Neural cell (in vitro differentiated cells): ENCODE data around the gene ACTN2. TPM values are rescaled to one million over a fixed set of nuclear protein-coding genes. Genes with fewer than 3 reads are reported as not detected.

ENCODE experiments used
- H2AFZ ChIP-seq: fragments of 200-600, 300-800 bp; sonication (generic), shearing (Covaris generic); 2 replicates; pipeline ENCODE4 v1.6.0; 2014; ENCODE audit warnings: low read depth, mild to moderate bottlenecking, antibody characterized with exemption, low read length, moderate library complexity
- H3F3A ChIP-seq: fragments of 200-600 bp; shearing (Covaris generic); 2 replicates; pipeline ENCODE4 v1.6.1; 2016; ENCODE audit warnings: mild to moderate bottlenecking, moderate library complexity, mixed read lengths, antibody characterized with exemption, low read length; ENCODE audit not compliant: insufficient read depth, poor library complexity, severe bottlenecking
- H3K27ac ChIP-seq: fragments of 200-600, 300-800 bp; sonication (generic), shearing (Covaris generic); 2 replicates; pipeline ENCODE4 v1.5.1; 2014; ENCODE audit warnings: mild to moderate bottlenecking, low read length, moderate library complexity
- H3K27me3 ChIP-seq: fragments of 300-800, 200-600 bp; sonication (generic), shearing (Covaris generic); 2 replicates; pipeline ENCODE4 v1.6.0; 2014; ENCODE audit warnings: mild to moderate bottlenecking, low read depth, low read length, moderate library complexity; ENCODE audit not compliant: insufficient read depth
- H3K36me3 ChIP-seq: fragments of 300-800, 200-600 bp; sonication (generic), shearing (Covaris generic); 2 replicates; pipeline ENCODE4 v1.5.1; 2014; ENCODE audit warnings: mild to moderate bottlenecking, antibody characterized with exemption, low read length, moderate library complexity; ENCODE audit not compliant: insufficient read depth
- H3K4me2 ChIP-seq: fragments of 300-800, 200-600 bp; sonication (generic), shearing (Covaris generic); 2 replicates; pipeline ENCODE4 v1.6.0; 2014; ENCODE audit warnings: mild to moderate bottlenecking, low read length
- H3K4me3 ChIP-seq: fragments of 300-800, 200-600 bp; sonication (generic), shearing (Covaris generic); 2 replicates; pipeline ENCODE4 v1.5.1; 2014; ENCODE audit warnings: mild to moderate bottlenecking, low read length, moderate library complexity
- H3K79me2 ChIP-seq: fragments of 200-600 bp; shearing (Covaris generic); replicated peaks from 2 replicates; pipeline ENCODE4 v1.6.0; 2014; ENCODE audit warnings: mild to moderate bottlenecking, low read length, moderate library complexity; ENCODE audit not compliant: insufficient read depth
- H3K9ac ChIP-seq: fragments of 300-800, 200-600 bp; sonication (generic), shearing (Covaris generic); 2 replicates; pipeline ENCODE4 v1.6.1; 2016; ENCODE audit warnings: mild to moderate bottlenecking, low read length, mixed read lengths
- H3K9me2 ChIP-seq: fragments of 200-600 bp; shearing (Covaris generic); 2 replicates; pipeline ENCODE4 v1.6.1; 2016; ENCODE audit warnings: mild to moderate bottlenecking, low read length, mixed read lengths; ENCODE audit not compliant: insufficient read depth
- H3K9me3 ChIP-seq: fragments of 200-600, 300-800 bp; sonication (generic), shearing (Covaris generic); 2 replicates; pipeline ENCODE4 v1.6.1; 2016; ENCODE audit warnings: mild to moderate bottlenecking, mixed run types, low read length, moderate library complexity, mixed read lengths
- H4K20me1 ChIP-seq: fragments of 200-600 bp; shearing (Covaris generic); 2 replicates; pipeline ENCODE4 v1.6.1; 2016; ENCODE audit warnings: mild to moderate bottlenecking, mixed run types; ENCODE audit not compliant: insufficient read depth
- CTCF ChIP-seq: fragments of 450-650 bp; IDR thresholded peaks from 2 replicates; pipeline ENCODE4 v1.5.1; 2014; ENCODE audit warnings: antibody characterized with exemption, mild to moderate bottlenecking, moderate library complexity; ENCODE audit not compliant: poor library complexity, severe bottlenecking
- EP300 ChIP-seq: fragments of 450-650 bp; conservative IDR thresholded peaks from 2 replicates; pipeline ENCODE4 v1.6.1; 2014; ENCODE audit warnings: antibody characterized with exemption, mild to moderate bottlenecking, moderate library complexity; ENCODE audit not compliant: poor library complexity, severe bottlenecking
- MXI1 ChIP-seq: fragments of 450-650 bp; conservative IDR thresholded peaks from 2 replicates; pipeline ENCODE4 v1.6.1; 2014; ENCODE audit warnings: antibody characterized with exemption, mild to moderate bottlenecking; ENCODE audit not compliant: poor library complexity, severe bottlenecking
- POLR2AphosphoS5 ChIP-seq: IDR thresholded peaks from 2 replicates; pipeline ENCODE4 v1.6.1; 2012
- RAD21 ChIP-seq: fragments of 450-650 bp; conservative IDR thresholded peaks from 2 replicates; pipeline ENCODE4 v1.6.1; 2014; ENCODE audit warnings: antibody characterized with exemption, mild to moderate bottlenecking, moderate library complexity
- REST ChIP-seq: IDR thresholded peaks from 2 replicates; pipeline ENCODE4 v1.6.1; 2012; ENCODE audit warnings: borderline replicate concordance
- SMC3 ChIP-seq: fragments of 450-650 bp; conservative IDR thresholded peaks from 2 replicates; pipeline ENCODE4 v1.6.1; 2014; ENCODE audit warnings: antibody characterized with exemption, mild to moderate bottlenecking, moderate library complexity; ENCODE audit not compliant: poor library complexity
- TAF1 ChIP-seq: IDR thresholded peaks from 2 replicates; pipeline ENCODE4 v1.6.1; 2012; ENCODE audit warnings: low read depth
- polyA plus RNA-seq: library from polyadenylated mRNA; depleted of rRNA; stranded (reverse); fragments of >200 nt; gene quantifications from 2 replicates; pipeline ENCODE4 v1.2.3, GENCODE V29; 2014

ACTN2 gene
- polyA plus RNA-seq, 1 donor from 2014 or later: 6.1 TPM

DNA sequence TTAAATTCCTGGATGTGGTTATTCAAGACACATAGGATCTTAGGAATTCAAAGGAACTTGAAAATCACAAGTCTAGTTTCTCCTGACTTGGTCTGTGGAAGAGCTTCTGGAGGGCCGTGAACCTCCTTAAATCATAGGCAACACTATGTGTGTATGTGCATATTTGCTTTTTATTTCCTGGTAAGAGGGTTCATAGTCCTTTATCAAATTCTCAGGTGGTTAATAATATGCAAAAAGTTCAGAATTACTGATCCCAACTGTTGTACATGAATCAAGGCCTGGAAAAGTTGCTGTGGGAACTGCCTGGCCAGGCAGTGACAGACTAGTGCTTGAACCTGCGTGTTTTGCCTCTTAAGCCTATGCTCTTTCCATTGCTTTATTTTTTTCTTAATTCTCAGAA, 121.7 kb downstream of the ACTN2 start:
- no peak overlapping the region for H2AFZ ChIP-seq
- no peaks in the 10 kb centered on the region for H3K27me3 ChIP-seq
- H3K9me3 ChIP-seq: no peaks in the 10 kb centered on the region
- no peaks in the 10 kb centered on the region for H3F3A ChIP-seq
- H3K27ac ChIP-seq: no peak overlapping the region
- H3K4me3 ChIP-seq: no peak overlapping the region
- TF ChIP-seq SMC3 (no peak), POLR2AphosphoS5 (no peak), EP300 (no peak), MXI1 (no peak), TAF1 (no peak)
- H3K9me2 ChIP-seq: no peaks in the 10 kb centered on the region
- H3K9ac ChIP-seq: no peak overlapping the region
- H4K20me1 ChIP-seq: no peaks in the 10 kb centered on the region
- H3K79me2 ChIP-seq: no peaks in the 10 kb centered on the region
- peaks cover 2% of the 10 kb centered on the region for H3K36me3 ChIP-seq
- no peak overlapping the region for H3K4me2 ChIP-seq

- peaks cover 8% of the 10 kb centered on the region for H3K36me3 ChIP-seq
- H3K27me3 ChIP-seq: no peaks in the 10 kb centered on the region
- no peak overlapping the region for H3K4me3 ChIP-seq
- H3K4me2 ChIP-seq: no peak overlapping the region
- no peaks in the 10 kb centered on the region for H3K9me2 ChIP-seq
- no peaks in the 10 kb centered on the region for H4K20me1 ChIP-seq
- no peaks in the 10 kb centered on the region for H3F3A ChIP-seq
- no peak overlapping the region for H3K27ac ChIP-seq
- H3K79me2 ChIP-seq: no peaks in the 10 kb centered on the region
- H3K9me3 ChIP-seq: no peaks in the 10 kb centered on the region
- H3K9ac ChIP-seq: no peak overlapping the region
- TF ChIP-seq MXI1 (no peak), RAD21 (no peak)
- no peak overlapping the region for H2AFZ ChIP-seq
Measured at GRCh38 chr1:236808564-236809130, 122.3 kb downstream of the ACTN2 start.

DNA sequence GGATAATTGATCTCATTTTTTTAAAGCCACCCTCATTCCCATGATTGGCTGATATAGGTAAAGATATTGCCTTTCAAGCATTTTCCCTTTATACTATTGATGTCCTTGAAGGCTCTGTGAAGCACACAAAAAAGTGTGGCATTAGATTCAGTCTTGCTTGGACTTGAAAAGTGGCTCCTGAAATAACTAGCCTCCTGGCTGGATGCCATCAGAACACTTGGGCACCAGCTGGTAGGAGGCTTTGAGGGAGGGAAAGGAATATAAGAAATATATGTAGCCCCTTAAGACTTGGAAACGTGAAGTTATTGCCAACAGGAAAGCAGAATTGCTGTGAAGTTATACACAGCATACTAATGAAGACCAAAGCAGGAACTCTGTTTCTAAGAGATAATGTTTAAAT, 122.8 kb downstream of the ACTN2 start:
- TF ChIP-seq EP300: no peak
- no peak for TF ChIP-seq SMC3
- no peak for TF ChIP-seq REST
- no peak for TF ChIP-seq MXI1
- TF ChIP-seq CTCF: no peak
- Histone ChIP-seq H3K9me3 (no peaks in the 10 kb centered on the region), H3K9ac (no peak overlapping the region), H3K9me2 (no peaks in the 10 kb centered on the region), H4K20me1 (no peaks in the 10 kb centered on the region), H3F3A (no peaks in the 10 kb centered on the region), H3K27ac (no peak overlapping the region), H3K4me2 (no peak overlapping the region), H3K27me3 (no peaks in the 10 kb centered on the region), H3K36me3 (peaks cover 10% of the 10 kb centered on the region), H2AFZ (no peak overlapping the region), H3K4me3 (no peak overlapping the region), H3K79me2 (no peaks in the 10 kb centered on the region)
